Measurements from ENCODE around the gene RTP5. TPM values are rescaled to one million over a fixed set of nuclear protein-coding genes. Genes with fewer than 3 reads are reported as not detected.

Gene RTP5
- total and polyA plus RNA-seq, 8 donors: 0.02 to 0.19 TPM; not detected in 6

DNA sequence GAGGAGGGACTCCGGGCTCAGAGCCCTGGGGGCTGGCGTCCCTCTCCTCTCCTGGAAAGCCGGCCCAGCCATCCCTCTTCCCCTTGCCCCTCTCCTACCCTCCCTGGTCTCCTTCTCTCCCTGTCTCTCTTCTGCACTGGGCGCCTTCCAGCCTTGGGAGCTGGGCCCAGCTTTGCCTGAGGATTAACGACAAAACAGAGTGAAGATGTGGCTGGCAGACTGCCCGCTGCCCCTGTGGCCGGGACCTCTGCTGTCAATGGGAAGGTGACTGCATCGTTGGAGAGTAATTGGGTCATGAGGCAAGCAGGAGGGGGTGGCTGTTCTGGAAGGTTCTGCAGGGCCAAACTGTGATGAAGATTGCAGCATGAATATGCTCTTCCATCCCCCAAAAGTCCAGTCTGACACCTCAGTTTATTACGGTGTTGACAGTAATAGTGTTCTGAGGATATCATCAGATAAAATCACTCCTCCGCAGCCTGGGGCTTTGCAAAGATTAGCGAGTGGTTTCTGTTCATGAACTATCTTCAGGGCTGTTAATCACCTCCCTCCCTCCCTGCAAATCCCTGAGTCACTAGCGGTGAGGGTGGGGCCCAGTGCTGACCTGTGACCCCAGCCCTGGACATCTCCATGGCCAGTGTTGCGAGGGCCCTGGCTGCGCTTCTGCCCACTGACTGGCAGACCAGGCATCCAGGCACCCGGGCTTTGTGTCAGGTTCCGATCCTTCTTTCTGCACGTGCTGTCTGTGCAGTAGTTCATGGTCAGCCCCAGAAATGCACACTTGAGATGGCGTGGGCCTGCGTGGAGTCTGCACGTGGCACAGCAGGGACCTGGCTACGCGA is 23.0 kb downstream of the RTP5 start:
- Histone ChIP-seq H3K27me3 (no peaks in the 10 kb centered on the region), H3K4me1 (peaks cover 54 to 66% (median 56%) of the 10 kb centered on the region in 3 donors), H3K9me3 (no peaks in the 10 kb centered on the region), H3K27ac (peak overlapping the region; percentile 73 to 93 (median 88)), H3K36me3 (no peaks in the 10 kb centered on the region), H3K4me3 (no peak overlapping the region)
- no peak for ATAC-seq
- FAIRE-seq: no peak
- 57 to 70% methylated on average over 22 of the region's 22 CpGs for WGBS, 2 donors
- intact Hi-C loops (cut with DNase I): no loop called here
- no peak for TF ChIP-seq CTCF (IDR thresholded peaks at IDR 0.05)
- peak in 4 of 6 donors; percentile 42 to 71 (median 62) for DNase-seq

DNA sequence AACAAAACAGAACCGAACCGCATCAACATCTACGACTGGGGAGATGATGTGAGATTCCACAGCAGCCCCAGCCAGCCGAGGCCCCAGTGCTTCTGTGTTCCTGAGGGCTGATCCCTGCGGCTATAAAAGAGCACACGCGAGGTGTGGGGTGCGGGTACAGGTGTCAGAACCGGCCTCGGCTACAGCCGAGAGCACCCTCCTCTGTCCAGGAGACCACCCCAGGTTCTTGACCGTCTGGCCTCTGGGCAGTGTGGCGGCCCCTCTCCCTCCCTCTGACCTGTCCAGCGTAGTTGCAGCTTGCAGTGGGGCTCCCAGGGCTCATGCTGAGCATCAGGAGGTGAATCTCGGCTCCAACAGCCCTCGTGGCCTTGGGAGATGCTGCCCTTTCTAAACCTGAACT is 23.7 kb downstream of the RTP5 start:
- WGBS, 2 donors: 83% methylated on average over 16 of the region's 16 CpGs
- peaks cover 57 to 66% (median 61%) of the 10 kb centered on the region in 3 donors for H3K4me1 ChIP-seq
- no peak for FAIRE-seq
- peak; percentile 16 to 64 (median 32) for DNase-seq
- H3K9me3 ChIP-seq: no peaks in the 10 kb centered on the region
- intact Hi-C loops (cut with DNase I): no loop called here
- H3K27me3 ChIP-seq: no peaks in the 10 kb centered on the region
- H3K4me3 ChIP-seq: no peak overlapping the region
- TF ChIP-seq CTCF (IDR thresholded peaks at IDR 0.05): no peak
- ATAC-seq: no peak
- H3K27ac ChIP-seq: peak overlapping the region; percentile 40 to 93 (median 88)
- H3K36me3 ChIP-seq: no peaks in the 10 kb centered on the region

DNA sequence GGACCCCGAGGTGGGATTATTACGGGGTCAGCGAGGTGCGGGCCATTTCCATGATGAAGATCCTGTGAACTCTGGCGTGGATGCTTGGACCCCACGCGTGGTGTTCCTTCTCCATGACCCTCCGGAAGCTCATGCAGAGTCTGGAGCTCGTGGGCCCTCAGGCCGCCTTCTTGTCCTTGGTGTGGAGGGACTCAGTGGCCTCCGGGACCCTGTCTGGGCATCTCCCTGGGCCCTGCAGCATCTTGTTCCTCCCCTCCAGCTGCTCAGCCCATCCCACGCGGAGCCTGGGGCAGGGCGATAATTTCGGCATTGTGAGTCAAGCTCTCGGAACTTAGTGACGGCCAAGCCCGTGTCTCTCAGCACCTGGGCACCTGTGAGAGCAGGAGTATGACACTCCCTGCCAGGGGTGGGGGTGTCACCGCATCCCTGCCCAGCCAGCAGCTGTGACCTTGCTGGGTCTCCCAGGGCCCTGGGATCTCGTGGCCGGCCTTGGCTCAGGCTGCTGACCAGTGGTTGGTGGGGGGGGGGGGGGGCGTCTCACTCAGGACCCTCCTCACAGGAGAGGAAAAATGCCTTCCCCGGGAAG is 24.6 kb downstream of the RTP5 start:
- Histone ChIP-seq H3K4me1 (peaks cover 66 to 72% (median 66%) of the 10 kb centered on the region in 3 donors), H3K27ac (peak overlapping the region; percentile 85 to 93 (median 88)), H3K9me3 (no peaks in the 10 kb centered on the region), H3K36me3 (no peaks in the 10 kb centered on the region), H3K4me3 (no peak overlapping the region), H3K27me3 (no peaks in the 10 kb centered on the region)
- 49 to 55% methylated on average over 20 to 23 of the region's 23 CpGs for WGBS, 2 donors
- TF ChIP-seq CTCF (IDR thresholded peaks at IDR 0.05): no peak
- ATAC-seq: peak; percentile 45 to 60 (median 49)
- intact Hi-C loops (cut with DNase I): no loop called here
- DNase-seq: peak; percentile 81 to 93 (median 88)
- FAIRE-seq: no peak

DNA sequence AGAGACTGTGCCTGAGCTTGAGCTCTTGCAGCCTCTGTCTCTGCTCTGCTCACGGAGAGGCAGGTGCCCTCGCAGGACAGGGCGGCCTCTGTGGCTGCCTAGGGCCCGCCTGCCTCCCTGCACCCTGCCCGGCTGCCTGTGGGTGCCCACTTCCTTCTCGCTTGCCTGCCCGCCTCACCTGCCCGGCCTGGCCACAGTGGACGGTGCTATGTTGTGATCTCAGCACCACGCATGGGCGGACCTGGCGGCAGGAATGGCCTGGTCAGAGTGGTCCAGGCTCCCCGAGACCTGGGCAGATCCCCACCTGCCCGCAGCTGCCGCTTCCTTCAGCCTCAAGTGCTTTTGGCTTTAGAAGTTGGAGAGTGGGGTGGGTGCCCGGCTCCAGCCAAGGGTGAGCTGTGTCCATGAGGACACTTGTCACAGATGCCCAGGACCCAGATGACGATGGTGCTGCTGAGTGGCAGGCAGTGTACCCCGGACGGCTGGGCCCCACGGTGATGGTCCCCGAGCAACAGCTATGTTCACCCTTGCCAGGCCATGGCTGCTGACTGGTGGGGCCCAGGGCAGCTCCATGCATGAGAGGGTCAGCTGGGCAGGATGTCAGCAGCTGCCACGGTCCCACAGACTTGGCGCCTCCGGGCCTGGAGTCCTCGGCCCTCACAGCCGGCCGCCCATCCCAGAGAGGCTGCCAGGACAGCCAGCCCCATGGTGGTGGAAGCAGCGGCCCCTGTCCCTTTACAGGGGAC is 25.3 kb downstream of the RTP5 start:
- intact Hi-C loops (cut with DNase I): no loop called here
- Histone ChIP-seq H3K4me3 (no peak overlapping the region), H3K9me3 (no peaks in the 10 kb centered on the region), H3K4me1 (peaks cover 66 to 71% (median 68%) of the 10 kb centered on the region in 3 donors), H3K36me3 (no peaks in the 10 kb centered on the region), H3K27ac (peak overlapping the region; percentile 85 to 93 (median 88)), H3K27me3 (no peaks in the 10 kb centered on the region)
- peak; percentile 62 to 90 (median 78) for DNase-seq
- no peak for FAIRE-seq
- ATAC-seq: peak; percentile 26 to 32 (median 30)
- TF ChIP-seq CTCF (IDR thresholded peaks at IDR 0.05): no peak
- WGBS, 2 donors: 52 to 53% methylated on average over 25 to 28 of the region's 28 CpGs
